Activated CD4-positive, alpha-beta T cell treated with anti-CD3 and anti-CD28 coated beads, Interleukin-2, amount 10 ng/mL, durations not matched to agents 24 days and 14 days (primary cell): Measurements from ENCODE around the gene GLYR1. TPM values are rescaled to one million over a fixed set of nuclear protein-coding genes. Genes with fewer than 3 reads are reported as not detected.

ENCODE experiments used
- total RNA-seq: library from RNA; stranded (reverse); gene quantifications from 2 replicates; pipeline ENCODE4 v1.2.3, GENCODE V29; 2022

The GLYR1 gene
- total RNA-seq, 1 donor from 2014 or later, result 109 TPM

Other genes starting within 250 kb of the GLYR1 start
- 17.2 and 20.5 TPM in 2 replicates for gene UBALD1, start 232.4 kb downstream of the GLYR1 start, total RNA-seq
- 103 and 108 TPM in 2 replicates for gene MGRN1, start 222.5 kb downstream of the GLYR1 start, total RNA-seq
- 35.4 and 36.1 TPM in 2 replicates for gene NUDT16L1, start 153.7 kb downstream of the GLYR1 start, total RNA-seq
- 21.8 and 22.3 TPM in 2 replicates for gene ANKS3, start 113.0 kb downstream of the GLYR1 start, total RNA-seq
- gene DNAAF8, start 112.8 kb downstream of the GLYR1 start, total RNA-seq, result not detected in 2 replicates
- gene ZNF500, start 80.1 kb downstream of the GLYR1 start, total RNA-seq, result 15.0 and 16.1 TPM in 2 replicates
- not detected in 2 replicates for gene SEPTIN12, start 58.9 kb downstream of the GLYR1 start, total RNA-seq
- gene SMIM22, start 51.9 kb downstream of the GLYR1 start, total RNA-seq, result not detected in 2 replicates
- gene ROGDI, start 44.7 kb downstream of the GLYR1 start, total RNA-seq, result 3.8 and 4.4 TPM in 2 replicates
- 36.5 and 36.9 TPM in 2 replicates for gene UBN1, start 193 bp upstream of the GLYR1 start, total RNA-seq
- not detected in 2 replicates for gene PPL, start 89.9 kb upstream of the GLYR1 start, total RNA-seq
- not detected in 2 replicates for gene SEC14L5, start 111.0 kb upstream of the GLYR1 start, total RNA-seq
- gene NAGPA, start 186.6 kb upstream of the GLYR1 start, total RNA-seq, result 10.6 and 11.4 TPM in 2 replicates
- gene C16orf89, start 218.7 kb upstream of the GLYR1 start, total RNA-seq, result not detected in 2 replicates
- 36.1 and 37.1 TPM in 2 replicates for gene ALG1, start 224.6 kb upstream of the GLYR1 start, total RNA-seq